G401 (cell line): Measurements from ENCODE around the gene NOP58. TPM values are rescaled to one million over a fixed set of nuclear protein-coding genes. Genes with fewer than 3 reads are reported as not detected.
"Not testable (repeated sequence)": the region's sequence is repeated elsewhere in the genome, so short reads cannot be mapped to it uniquely, and the experiment has no call there.

Source experiments
- DNase-seq: peaks from one replicate; pipeline ENCODE4 v3.0.0-alpha.2; 2015; ENCODE audit warnings: low spot score
- in situ Hi-C: cut with HindIII; loops from 2 replicates; pipeline ENCODE4 v1.10.0; 2016; ENCODE audit warnings: low sequenced_read_pairs, mixed read lengths
- total RNA-seq: library from RNA; depleted of rRNA; stranded (reverse); fragments of >200 nt; shearing (Covaris generic); gene quantifications from 2 replicates; pipeline ENCODE4 v1.2.3, GENCODE V29; 2014

Gene NOP58
- total RNA-seq, 1 experiment from 2014 or later, result 106 TPM

GRCh38 chr2:202290970-202291369, 25.4 kb downstream of the NOP58 start:
- in situ Hi-C loops, result no loop called here
- no peak for DNase-seq

GRCh38 chr2:202299712-202300111, 34.1 kb downstream of the NOP58 start:
- in situ Hi-C loops, result no loop called here
- DNase-seq, result no peak

- no peak for DNase-seq
- in situ Hi-C loops, result no loop called here
Observed at GRCh38 chr2:202306034-202306433, 40.5 kb downstream of the NOP58 start.

GRCh38 chr2:202307690-202308089, 42.1 kb downstream of the NOP58 start:
- in situ Hi-C loops, result no loop called here
- DNase-seq, result no peak

GRCh38 chr2:202311823-202312388, 46.3 kb downstream of the NOP58 start:
- no peak for DNase-seq
- in situ Hi-C loops, result no loop called here

GRCh38 chr2:202314116-202314515, 48.6 kb downstream of the NOP58 start:
- in situ Hi-C loops, result no loop called here
- DNase-seq, result no peak

- peak; percentile 54 for DNase-seq
- in situ Hi-C loops, result no loop called here
Observed at GRCh38 chr2:202317080-202317857, 51.7 kb downstream of the NOP58 start.

GRCh38 chr2:202320362-202320761, 54.8 kb downstream of the NOP58 start:
- DNase-seq, in situ Hi-C loops: not testable (repeated sequence)

GRCh38 chr2:202322435-202322834, 56.9 kb downstream of the NOP58 start:
- no peak for DNase-seq
- in situ Hi-C loops, result no loop called here

- in situ Hi-C loops, result no loop called here
Observed at GRCh38 chr2:202327858-202328257, 62.3 kb downstream of the NOP58 start.

GRCh38 chr2:202335791-202336467, 70.4 kb downstream of the NOP58 start:
- in situ Hi-C loops, result no loop called here

More at GRCh38 chr2:202327858-202328257, 62.3 kb downstream of the NOP58 start:
- DNase-seq, result no peak

GRCh38 chr2:202337151-202337550, 71.6 kb downstream of the NOP58 start:
- in situ Hi-C loops, result no loop called here
- DNase-seq, result no peak

More at GRCh38 chr2:202335791-202336467, 70.4 kb downstream of the NOP58 start:
- DNase-seq, result no peak

- DNase-seq, result no peak
- in situ Hi-C loops, result no loop called here
Observed at GRCh38 chr2:202337706-202338346, 72.3 kb downstream of the NOP58 start.

GRCh38 chr2:202339071-202339870, 73.7 kb downstream of the NOP58 start:
- in situ Hi-C loops, result no loop called here

GRCh38 chr2:202344178-202344577, 78.6 kb downstream of the NOP58 start:
- no peak for DNase-seq
- in situ Hi-C loops, result no loop called here

More at GRCh38 chr2:202339071-202339870, 73.7 kb downstream of the NOP58 start:
- DNase-seq, result no peak

GRCh38 chr2:202346180-202346579, 80.6 kb downstream of the NOP58 start:
- no peak for DNase-seq
- in situ Hi-C loops, result no loop called here
